SK-N-SH (cell line): ENCODE measurements around the gene GRIP1. TPM values are rescaled to one million over a fixed set of nuclear protein-coding genes. Genes with fewer than 3 reads are reported as not detected.

Experiments
- CTCF ChIA-PET: fragments of 300-600, 350-600 bp; formaldehyde crosslinking; extraction: SDS; loops from one replicate; lab custom pipeline; 2021; lab: Yijun Ruan, JAX
- POLR2A ChIA-PET: fragments of 350-600 bp; sonication (Branson Sonifier 250); formaldehyde crosslinking; extraction: SDS; loops from one replicate; lab custom pipeline; 2020; ENCODE audit warnings: antibody characterized with exemption, inconsistent platforms; lab: Yijun Ruan, JAX
- DNase-seq: peaks from one replicate; pipeline ENCODE4 v3.0.0; 2012
- H2AFZ ChIP-seq: fragments of 200-600 bp; sonication (generic); 2 replicates; pipeline ENCODE4 v1.8.1; 2016; ENCODE audit warnings: antibody characterized with exemption, mild to moderate bottlenecking, low read depth
- H3F3A ChIP-seq: fragments of 200-600 bp; sonication (generic); replicated peaks from 2 replicates; pipeline ENCODE3; 2016; ENCODE audit warnings: antibody characterized with exemption, mild to moderate bottlenecking; ENCODE audit not compliant: insufficient read depth
- H3K27ac ChIP-seq, 2 experiments: fragments of 200-500 bp in 1 of 2; fragments of 200-600 bp in 1 of 2; sonication (Bioruptor generic) in 1 of 2; sonication (generic), shearing (Covaris generic) in 1 of 2; 2 replicates each; pipeline versions ENCODE4 v1.5.1 to v1.6.1; 2014 to 2016; ENCODE audit warnings: low read depth in 2 of 2, inconsistent platforms in 1 of 2, low read length in 1 of 2, mild to moderate bottlenecking in 1 of 2, mixed read lengths in 1 of 2
- H3K27me3 ChIP-seq: fragments of 200-600 bp; sonication (generic), shearing (Covaris generic); 2 replicates; pipeline ENCODE4 v1.6.1; 2016; ENCODE audit warnings: mixed run types; ENCODE audit not compliant: insufficient read depth
- H3K36me3 ChIP-seq, 2 experiments: fragments of 200-500 bp in 1 of 2; fragments of 200-600 bp in 1 of 2; sonication (Bioruptor generic) in 1 of 2; sonication (generic) in 1 of 2; replicated peaks in 1 of 2; 2 replicates each; pipeline versions ENCODE3 to v1.5.1; 2014 to 2016; ENCODE audit warnings: low read length in 1 of 2, mild to moderate bottlenecking in 1 of 2; ENCODE audit not compliant: insufficient read depth in 2 of 2, control insufficient read depth in 1 of 2
- H3K4me1 ChIP-seq, 2 experiments: fragments of 200-500 bp in 1 of 2; fragments of 200-600 bp in 1 of 2; sonication (Bioruptor generic) in 1 of 2; sonication (generic), shearing (Covaris generic) in 1 of 2; 2 replicates each; pipeline versions ENCODE4 v1.5.1 to v1.6.1; 2014 to 2016; ENCODE audit warnings: low read depth in 1 of 2, low read length in 1 of 2, mixed run types in 1 of 2; ENCODE audit not compliant: insufficient read depth in 2 of 2, control insufficient read depth in 1 of 2
- H3K4me2 ChIP-seq: fragments of 200-600 bp; sonication (generic), shearing (Covaris generic); 2 replicates; pipeline ENCODE4 v1.6.1; 2017; ENCODE audit warnings: mixed run types
- H3K4me3 ChIP-seq, 2 experiments: fragments of 200-500 bp in 1 of 2; fragments of 200-600 bp in 1 of 2; sonication (Bioruptor generic) in 1 of 2; sonication (generic), shearing (Covaris generic) in 1 of 2; 2 replicates each; pipeline versions ENCODE4 v1.5.1 to v1.8.1; 2014 to 2016; ENCODE audit warnings: low read depth in 2 of 2, inconsistent platforms in 1 of 2, low read length in 1 of 2, mild to moderate bottlenecking in 1 of 2, mixed read lengths in 1 of 2, moderate library complexity in 1 of 2
- H3K79me2 ChIP-seq: fragments of 200-600 bp; sonication (generic); 2 replicates; pipeline ENCODE4 v1.8.1; 2017; ENCODE audit warnings: mild to moderate bottlenecking; ENCODE audit not compliant: insufficient read depth
- H3K9ac ChIP-seq: fragments of 200-600 bp; sonication (generic); 2 replicates; pipeline ENCODE4 v1.6.1; 2017; ENCODE audit warnings: mixed run types
- H3K9me2 ChIP-seq: fragments of 200-600 bp; sonication (generic); 2 replicates; pipeline ENCODE4 v1.6.1; 2017; ENCODE audit warnings: mixed run types
- H3K9me3 ChIP-seq: fragments of 200-600 bp; sonication (generic); 2 replicates; pipeline ENCODE4 v1.6.1; 2017; ENCODE audit warnings: mixed run types, mild to moderate bottlenecking, moderate library complexity
- H4K20me1 ChIP-seq: fragments of 200-600 bp; sonication (generic); 2 replicates; pipeline ENCODE4 v1.6.1; 2017; ENCODE audit warnings: mild to moderate bottlenecking, mixed run types; ENCODE audit not compliant: insufficient read depth
- CHD2 ChIP-seq: fragments of 150-350 bp; IDR thresholded peaks from 2 replicates; pipeline ENCODE4 v1.6.1; 2018; ENCODE audit warnings: low read length; ENCODE audit not compliant: partially characterized antibody
- FOSL2 ChIP-seq: IDR thresholded peaks from 2 replicates; pipeline ENCODE4 v1.4.0; 2012; ENCODE audit warnings: low read depth, mild to moderate bottlenecking, moderate library complexity, borderline replicate concordance
- FOXM1 ChIP-seq: IDR thresholded peaks from 2 replicates; pipeline ENCODE4 v1.4.0; 2012; ENCODE audit warnings: low read depth, mild to moderate bottlenecking
- GATA2 ChIP-seq: sonication (generic); formaldehyde crosslinking; IDR thresholded peaks from 2 replicates; pipeline ENCODE4 v1.5.0; 2020; ENCODE audit warnings: mild to moderate bottlenecking, missing genetic modification reagents
- IRF3 ChIP-seq: fragments of 150-350 bp; IDR thresholded peaks from 2 replicates; pipeline ENCODE4 v1.6.1; 2016; ENCODE audit warnings: mild to moderate bottlenecking, low read depth, low read length
- MAX ChIP-seq: IDR thresholded peaks from 2 replicates; pipeline ENCODE4 v1.4.0; 2012; ENCODE audit warnings: low read depth
- NFIC ChIP-seq: IDR thresholded peaks from 2 replicates; pipeline ENCODE4 v1.4.0; 2012; ENCODE audit warnings: borderline replicate concordance
- PBX3 ChIP-seq: IDR thresholded peaks from 2 replicates; pipeline ENCODE4; 2012
- REST ChIP-seq: IDR thresholded peaks from 2 replicates; pipeline ENCODE4 v1.6.1; 2012; ENCODE audit warnings: mild to moderate bottlenecking, low read depth, low read length, moderate library complexity
- RXRA ChIP-seq: IDR thresholded peaks from 2 replicates; pipeline ENCODE4 v1.4.0; 2012; ENCODE audit warnings: low read depth, mild to moderate bottlenecking, borderline replicate concordance
- SMC3 ChIP-seq: IDR thresholded peaks from 2 replicates; pipeline ENCODE4 v1.6.1; 2012; ENCODE audit warnings: low read depth, low read length, improper control_type of control experiment
- TEAD4 ChIP-seq: IDR thresholded peaks from 2 replicates; pipeline ENCODE4 v1.4.0; 2012; ENCODE audit warnings: mild to moderate bottlenecking, borderline replicate concordance; ENCODE audit not compliant: insufficient read depth
- USF1 ChIP-seq: IDR thresholded peaks from 2 replicates; pipeline ENCODE4 v1.4.0; 2012; ENCODE audit warnings: low read depth, borderline replicate concordance
- USF2 ChIP-seq: fragments of 150-350 bp; IDR thresholded peaks from 2 replicates; pipeline ENCODE4 v1.6.1; 2017; ENCODE audit warnings: antibody characterized with exemption, low read length, low read depth, borderline replicate concordance
- YY1 ChIP-seq: IDR thresholded peaks from 2 replicates; pipeline ENCODE4 v1.4.0; 2012; ENCODE audit warnings: low read depth, mild to moderate bottlenecking
- WGBS: methylation state at CpG from one replicate; pipeline ENCODE4 v1.1.6; 2017; ENCODE audit warnings: low lambda C conversion rate; 5-methylcytosine and 5-hydroxymethylcytosine counted together
- polyA plus RNA-seq, 3 experiments: library from polyadenylated mRNA; depleted of rRNA; stranded (reverse); fragments of >200 nt; gene quantifications; 2 replicates each; pipeline ENCODE4 v1.2.3, GENCODE V29; 2012

Gene GRIP1
- polyA plus RNA-seq, 1 of the 3 experiments (the other 2 are of a cell fraction), result 0.07 TPM

GRCh38 chr12:66669541-66669940 is 9.3 kb downstream of the GRIP1 start (continued):
- TF ChIP-seq REST (no peak), SMC3 (no peak), GATA2 (no peak), CHD2 (no peak), YY1 (no peak)

GRCh38 chr12:66668311-66668710 is 10.6 kb downstream of the GRIP1 start:
- no peaks in the 10 kb centered on the region for H3K36me3 ChIP-seq
- H3F3A ChIP-seq, result no peaks in the 10 kb centered on the region
- CTCF ChIA-PET, result interaction anchor here (1.0 to 1.1 kb wide), 2 partner anchors 26 to 41 kb away, joined by 3 read pairs; no protein-coding TSS in a partner anchor
- H3K4me2 ChIP-seq, result no peak overlapping the region
- H3K79me2 ChIP-seq, result no peaks in the 10 kb centered on the region
- H3K4me1 ChIP-seq, result no peaks in the 10 kb centered on the region
- H3K27me3 ChIP-seq, result no peaks in the 10 kb centered on the region
- H4K20me1 ChIP-seq, result no peaks in the 10 kb centered on the region
- no peaks in the 10 kb centered on the region for H3K9me2 ChIP-seq
- H3K4me3 ChIP-seq, result no peak overlapping the region
- H3K9ac ChIP-seq, result no peak overlapping the region
- no peak overlapping the region for H3K27ac ChIP-seq
- TF ChIP-seq FOSL2, result no peak
- no peak for TF ChIP-seq USF1
- TF ChIP-seq IRF3, result no peak
- TF ChIP-seq NFIC, result no peak
- no peak for TF ChIP-seq TEAD4
- no peak for TF ChIP-seq USF2
- TF ChIP-seq RXRA, result no peak
- TF ChIP-seq PBX3, result no peak
- no peak for TF ChIP-seq FOXM1
- TF ChIP-seq MAX, result no peak
- DNase-seq, result no peak
- H2AFZ ChIP-seq, result no peak overlapping the region
- POLR2A ChIA-PET, result no interaction called here
- no peaks in the 10 kb centered on the region for H3K9me3 ChIP-seq
- 3% methylated on average over 2 of the region's 2 CpGs for WGBS
